ENCODE results near the gene PURA. TPM values are rescaled to one million over a fixed set of nuclear protein-coding genes. Genes with fewer than 3 reads are reported as not detected.

PURA gene
- total RNA-seq, 4 donors from 2014 or later: 35.1 to 56.8 (median 42.5) TPM

DNA sequence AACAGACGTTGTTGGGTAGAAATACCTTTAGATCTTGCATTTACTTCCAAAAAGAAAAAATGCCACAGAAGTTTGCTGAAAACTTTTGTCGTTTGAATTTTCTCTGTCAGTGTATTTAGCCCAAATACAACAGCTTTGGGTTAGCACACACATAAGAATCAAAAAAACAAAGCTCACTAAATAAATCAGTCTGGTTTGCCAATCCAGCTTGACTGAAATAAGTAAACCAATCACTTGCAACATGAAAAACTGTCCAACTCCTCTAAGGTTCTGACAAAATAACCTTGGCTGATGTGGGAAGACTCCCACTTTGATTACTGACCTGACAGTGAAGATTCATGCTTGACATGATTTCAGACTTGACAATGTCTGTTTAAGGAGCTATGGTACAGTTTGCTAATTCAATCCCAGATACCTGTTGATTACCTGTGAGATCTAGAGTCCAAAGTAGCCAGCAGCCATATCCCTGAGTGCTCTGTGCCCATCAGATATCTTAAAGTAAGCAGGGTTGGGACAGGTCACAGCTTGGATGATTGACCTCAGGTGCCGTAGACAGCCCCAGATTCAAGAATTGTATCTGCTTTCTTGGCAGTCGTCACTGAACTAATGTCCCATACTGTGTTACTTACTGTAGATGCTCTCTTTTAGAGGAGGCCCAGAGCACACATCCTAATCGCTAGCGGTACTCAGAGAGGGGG lies 12.6 kb downstream of the PURA start:
- Histone ChIP-seq H3K4me1 (peaks cover 0 to 44% (median 0%) of the 10 kb centered on the region in 4 donors), H3K27me3 (no peaks in the 10 kb centered on the region), H3K9me3 (no peaks in the 10 kb centered on the region), H3K27ac (no peak overlapping the region), H3K4me3 (no peak overlapping the region), H3K36me3 (no peaks in the 10 kb centered on the region)
- DNase-seq (ENCODE audit: low spot score in 2 of 2): no peak
- WGBS, 2 donors: 90% methylated on average over 6 of the region's 6 CpGs
- TF ChIP-seq EP300 (IDR thresholded peaks at IDR 0.05) (no peak), CTCF (IDR thresholded peaks at IDR 0.05) (no peak), POLR2A (IDR thresholded peaks at IDR 0.05) (no peak)

DNA sequence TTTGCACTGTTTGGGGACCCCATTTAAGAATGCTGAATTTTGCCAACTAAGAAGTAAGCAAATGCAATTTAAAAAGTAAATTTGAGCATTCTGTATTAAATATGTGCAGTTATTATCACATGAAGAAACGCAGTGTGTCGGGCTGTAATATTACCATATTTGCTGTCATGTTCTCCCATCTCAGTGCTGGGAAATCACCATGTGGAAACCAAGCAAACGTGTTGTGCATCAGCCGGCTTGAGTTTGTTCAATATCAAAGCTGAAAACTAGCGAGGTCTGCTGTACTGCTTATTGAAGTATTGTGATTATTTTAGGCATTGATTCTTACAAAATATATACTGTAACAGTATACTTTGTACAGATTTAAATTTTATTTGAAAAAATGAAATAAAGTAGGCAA lies 14.5 kb downstream of the PURA start:
- 85% methylated on average over 5 of the region's 5 CpGs for WGBS, 2 donors
- Histone ChIP-seq H3K27me3 (no peaks in the 10 kb centered on the region), H3K27ac (no peak overlapping the region), H3K4me1 (peaks cover 0 to 43% (median 9%) of the 10 kb centered on the region in 4 donors), H3K4me3 (no peak overlapping the region), H3K36me3 (no peaks in the 10 kb centered on the region), H3K9me3 (no peaks in the 10 kb centered on the region)
- no peak for DNase-seq (ENCODE audit: low spot score in 2 of 2)
- TF ChIP-seq CTCF (IDR thresholded peaks at IDR 0.05): no peak
- no peak for TF ChIP-seq POLR2A (IDR thresholded peaks at IDR 0.05)
- no peak for TF ChIP-seq EP300 (IDR thresholded peaks at IDR 0.05)

DNA sequence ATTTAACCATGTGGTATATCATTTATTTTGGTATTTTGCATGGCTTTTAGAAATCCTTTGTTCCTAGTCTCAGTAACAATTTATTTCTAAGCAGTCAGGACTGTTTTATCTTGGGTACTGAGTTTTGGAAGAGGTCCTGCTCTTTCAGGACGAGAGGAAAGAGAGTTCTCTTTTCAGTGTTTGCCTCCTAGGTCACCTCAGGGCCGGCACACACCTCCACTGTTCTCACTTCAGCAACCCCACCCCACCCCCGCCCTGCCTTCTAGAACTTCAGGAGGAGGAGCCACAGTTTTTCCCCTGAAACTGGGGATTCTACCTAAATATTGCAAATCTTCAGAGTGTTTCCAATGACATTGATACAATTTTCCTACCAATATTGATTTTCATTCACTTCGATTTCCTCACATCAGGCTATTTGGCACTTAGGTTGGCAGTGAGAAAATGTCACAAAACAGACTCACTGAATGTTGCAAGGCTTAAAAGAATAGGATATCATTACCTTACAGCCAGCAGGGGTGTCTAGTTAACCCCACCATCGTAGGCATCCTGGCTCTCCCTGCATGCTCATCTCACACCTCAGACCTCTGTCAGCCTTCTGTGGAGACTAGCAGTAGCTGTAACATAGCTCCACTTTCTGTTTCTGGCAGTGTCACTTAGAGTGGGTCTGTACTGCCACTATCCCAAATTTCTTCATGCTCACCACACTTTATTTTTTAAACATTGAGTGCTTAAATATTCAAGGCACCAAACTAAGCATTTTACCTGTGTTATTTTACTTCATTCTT lies 17.2 kb downstream of the PURA start:
- no peak for TF ChIP-seq EP300 (IDR thresholded peaks at IDR 0.05)
- H3K27me3 ChIP-seq: no peaks in the 10 kb centered on the region
- no peak overlapping the region for H3K4me3 ChIP-seq
- H3K4me1 ChIP-seq: peaks cover 0 to 25% (median 9%) of the 10 kb centered on the region in 4 donors
- no peak overlapping the region for H3K27ac ChIP-seq
- H3K36me3 ChIP-seq: no peaks in the 10 kb centered on the region
- WGBS, 2 donors: 64 to 70% methylated on average over 5 of the region's 5 CpGs
- no peak for DNase-seq (ENCODE audit: low spot score in 2 of 2)
- H3K9me3 ChIP-seq: no peaks in the 10 kb centered on the region

- Histone ChIP-seq H3K4me3 (no peak overlapping the region), H3K9me3 (no peaks in the 10 kb centered on the region), H3K4me1 (peaks cover 0 to 25% (median 9%) of the 10 kb centered on the region in 4 donors), H3K27ac (no peak overlapping the region), H3K36me3 (no peaks in the 10 kb centered on the region), H3K27me3 (no peaks in the 10 kb centered on the region)
- no peak for DNase-seq (ENCODE audit: low spot score in 2 of 2)
- no peak for TF ChIP-seq EP300 (IDR thresholded peaks at IDR 0.05)
- TF ChIP-seq CTCF (IDR thresholded peaks at IDR 0.05): no peak
- TF ChIP-seq POLR2A (IDR thresholded peaks at IDR 0.05): no peak
- WGBS, 2 donors: 59 to 69% methylated on average over 3 of the region's 3 CpGs
These were observed 18.1 kb downstream of the PURA start for GRCh38 chr5:140131967-140132409.

- Histone ChIP-seq H3K27me3 (no peaks in the 10 kb centered on the region), H3K4me3 (no peak overlapping the region), H3K9me3 (no peaks in the 10 kb centered on the region), H3K27ac (no peak overlapping the region), H3K4me1 (peaks cover 0 to 21% (median 9%) of the 10 kb centered on the region in 4 donors), H3K36me3 (no peaks in the 10 kb centered on the region)
- TF ChIP-seq POLR2A (IDR thresholded peaks at IDR 0.05) (no peak), EP300 (IDR thresholded peaks at IDR 0.05) (no peak), CTCF (IDR thresholded peaks at IDR 0.05) (no peak)
- 85 to 88% methylated on average over 4 of the region's 4 CpGs for WGBS, 2 donors
- DNase-seq (ENCODE audit: low spot score in 2 of 2): no peak
These were observed 19.7 kb downstream of the PURA start for GRCh38 chr5:140133514-140134167.
